HepG2 (cell line): ENCODE data around the gene SPRTN. TPM values are rescaled to one million over a fixed set of nuclear protein-coding genes. Genes with fewer than 3 reads are reported as not detected.
A peak's percentile ranks its signal among the peaks of the same experiment; 100 is the strongest.

Source experiments
- AGO2 ChIP-seq: fragments of 200-400 bp; formaldehyde crosslinking; optimal IDR thresholded peaks from 2 replicates; pipeline ENCODE3; 2017; ENCODE audit warnings: mild to moderate bottlenecking, low read depth, low read length, moderate library complexity
- GATAD2A ChIP-seq: IDR thresholded peaks from 2 replicates; pipeline ENCODE4 v1.6.1; 2016
- JDP2 ChIP-seq: sonication (generic); formaldehyde crosslinking; IDR thresholded peaks from 2 replicates; pipeline ENCODE4 v1.8.1; 2022; ENCODE audit warnings: missing genetic modification reagents, borderline replicate concordance
- KLF6 ChIP-seq: IDR thresholded peaks from 2 replicates; pipeline ENCODE4 v1.8.0; 2016; ENCODE audit warnings: missing biosample characterization, missing genetic modification reagents
- MAFK ChIP-seq, 2 experiments: IDR thresholded peaks in 1 of 2; conservative IDR thresholded peaks in 1 of 2; 2 replicates each; pipeline ENCODE4 v1.6.1; 2011; ENCODE audit warnings: improper control_type of control experiment in 2 of 2, low read length in 2 of 2
- MTA1 ChIP-seq: sonication (generic); formaldehyde crosslinking; IDR thresholded peaks from 2 replicates; pipeline ENCODE4 v1.4.0; 2020; ENCODE audit warnings: missing genetic modification reagents, mild to moderate bottlenecking, borderline replicate concordance
- MTF1 ChIP-seq: sonication (generic); formaldehyde crosslinking; IDR thresholded peaks from 2 replicates; pipeline ENCODE4 v1.5.0; 2020; ENCODE audit warnings: missing genetic modification reagents
- NCOR1 ChIP-seq: fragments of 200-600 bp; sonication (generic); IDR thresholded peaks from 2 replicates; pipeline ENCODE4 v1.7.0; 2017; ENCODE audit warnings: antibody characterized with exemption, low read length, borderline replicate concordance
- PHB2 ChIP-seq: fragments of 450-650 bp; IDR thresholded peaks from 2 replicates; pipeline ENCODE4 v1.6.1; 2018; ENCODE audit not compliant: partially characterized antibody
- RARG ChIP-seq: sonication (generic); formaldehyde crosslinking; IDR thresholded peaks from 2 replicates; pipeline ENCODE4 v1.4.0; 2020; ENCODE audit warnings: low read depth, mild to moderate bottlenecking, missing genetic modification reagents
- RFX1 ChIP-seq: fragments of 450-650 bp; IDR thresholded peaks from 2 replicates; pipeline ENCODE4 v1.6.1; 2017
- SCMH1 ChIP-seq: sonication (generic); formaldehyde crosslinking; IDR thresholded peaks from 2 replicates; pipeline ENCODE4 v1.9.0; 2021; ENCODE audit warnings: missing genetic modification reagents, mild to moderate bottlenecking, borderline replicate concordance
- SNAPC4 ChIP-seq: sonication (generic); formaldehyde crosslinking; IDR thresholded peaks from 2 replicates; pipeline ENCODE4 v1.4.0; 2020; ENCODE audit warnings: mild to moderate bottlenecking, missing genetic modification reagents
- ZBTB20 ChIP-seq: sonication (generic); formaldehyde crosslinking; IDR thresholded peaks from 2 replicates; pipeline ENCODE4 v1.8.1; 2023; ENCODE audit warnings: missing genetic modification reagents, low read depth, mild to moderate bottlenecking, borderline replicate concordance
- ZBTB33 ChIP-seq: sonication (generic); formaldehyde crosslinking; IDR thresholded peaks from 2 replicates; pipeline ENCODE4 v1.4.0; 2020; ENCODE audit warnings: missing genetic modification reagents
- ZNF264 ChIP-seq: sonication (generic); formaldehyde crosslinking; IDR thresholded peaks from 2 replicates; pipeline ENCODE4 v1.4.0; 2020; ENCODE audit warnings: missing genetic modification reagents
- ZNF30 ChIP-seq: sonication (generic); formaldehyde crosslinking; IDR thresholded peaks from 2 replicates; pipeline ENCODE4 v1.5.0; 2020; ENCODE audit warnings: mild to moderate bottlenecking, missing genetic modification reagents
- polyA plus RNA-seq, 8 experiments: library from polyadenylated mRNA; depleted of rRNA in 3 of 8; stranded (reverse) in 7 of 8; unstranded in 1 of 8; fragments of >200 nt; fragmentation: Illumina TruSeq in 4 of 8; extraction: Trizol in 4 of 8; gene quantifications; 2 replicates each; pipeline versions ENCODE4 v1.2.1 to v1.2.3, GENCODE V29; 2011 to 2016; ENCODE audit warnings: low read depth in 4 of 8, missing spikeins in 1 of 8, mixed read lengths in 1 of 8; ENCODE audit not compliant: insufficient read depth in 1 of 8
- total RNA-seq, 5 experiments: library from RNA; depleted of rRNA; stranded (reverse); fragments of >200 nt; fragmentation: Illumina TruSeq; extraction: Trizol; gene quantifications; 2 replicates each; pipeline ENCODE4 v1.2.3, GENCODE V29; 2016; ENCODE audit warnings: low read depth in 1 of 5
- TF ChIP-seq, protein P1 (sequence below): sonication (generic); formaldehyde crosslinking; IDR thresholded peaks from 2 replicates; pipeline ENCODE4 v1.4.0; 2020; ENCODE audit warnings: mild to moderate bottlenecking, missing genetic modification reagents, borderline replicate concordance

The SPRTN gene
- total and polyA plus RNA-seq, 2 of the 13 experiments (the other 11 are each of a cell fraction or from before 2014, with no cell fraction given) = 4.2 to 15.2 TPM

DNA sequence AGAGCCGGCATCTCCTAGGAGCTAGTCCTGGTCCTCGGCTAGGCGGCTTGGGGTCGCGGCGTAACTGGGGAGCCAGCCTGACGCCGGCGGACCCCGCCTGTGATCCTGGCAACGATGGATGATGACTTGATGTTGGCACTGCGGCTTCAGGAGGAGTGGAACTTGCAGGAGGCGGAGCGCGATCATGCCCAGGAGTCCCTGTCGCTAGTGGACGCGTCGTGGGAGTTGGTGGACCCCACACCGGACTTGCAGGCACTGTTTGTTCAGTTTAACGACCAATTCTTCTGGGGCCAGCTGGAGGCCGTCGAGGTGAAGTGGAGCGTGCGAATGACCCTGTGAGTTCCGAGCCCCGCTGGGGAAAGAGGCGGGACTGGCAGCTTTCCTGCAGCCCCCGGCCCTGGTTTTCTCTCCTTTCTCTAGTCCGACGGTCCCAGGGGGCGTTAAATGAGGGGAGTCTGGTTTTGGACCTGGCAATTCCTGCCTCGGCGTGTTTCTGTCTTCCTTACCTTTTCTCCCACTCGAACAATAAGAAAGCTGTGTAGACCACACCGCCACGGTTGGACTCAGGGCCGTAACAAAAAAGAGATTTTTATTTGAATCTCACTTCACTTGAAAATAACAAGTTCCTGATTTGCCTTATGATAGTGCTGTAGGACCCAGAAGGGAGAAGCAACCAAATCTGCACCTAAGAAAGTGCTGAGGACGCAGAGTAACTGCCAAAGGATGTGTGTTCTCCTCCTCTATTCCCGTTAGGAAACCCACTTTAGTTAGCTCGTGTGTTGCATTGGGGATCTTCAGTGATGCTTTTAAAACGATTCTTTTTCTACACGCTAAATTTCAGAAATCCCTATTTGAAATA is at the start of gene SPRTN (continued):
- TF ChIP-seq ZNF264 (CRISPR knock-in tag) (0 out of 2 replicates have a peak, but pooled peaks have one; percentile 18), SCMH1 (CRISPR knock-in tag) (no peak), GATAD2A (CRISPR knock-in tag) (no peak), MTA1 (CRISPR knock-in tag) (no peak), PHB2 (no peak), AGO2 (no peak), MTF1 (CRISPR knock-in tag) (no peak), SNAPC4 (CRISPR knock-in tag) (peak; percentile 65; the same call in 1 of the 2 replicates), ZNF30 (CRISPR knock-in tag) (no peak), KLF6 (peak; percentile 3; the same call in 1 of the 2 replicates), NCOR1 (no peak), RFX1 (no peak), JDP2 (CRISPR knock-in tag) (no peak), ZBTB33 (no peak), RARG (CRISPR knock-in tag) (no peak), MAFK (conservative IDR thresholded peaks at IDR 0.05 in 1 of 2, IDR thresholded peaks at IDR 0.05 in 1 of 2; ENCODE audit: low read length in 2 of 2) (no peak), ZBTB20 (CRISPR knock-in tag) (no peak)
- TF ChIP-seq, protein P1, sequence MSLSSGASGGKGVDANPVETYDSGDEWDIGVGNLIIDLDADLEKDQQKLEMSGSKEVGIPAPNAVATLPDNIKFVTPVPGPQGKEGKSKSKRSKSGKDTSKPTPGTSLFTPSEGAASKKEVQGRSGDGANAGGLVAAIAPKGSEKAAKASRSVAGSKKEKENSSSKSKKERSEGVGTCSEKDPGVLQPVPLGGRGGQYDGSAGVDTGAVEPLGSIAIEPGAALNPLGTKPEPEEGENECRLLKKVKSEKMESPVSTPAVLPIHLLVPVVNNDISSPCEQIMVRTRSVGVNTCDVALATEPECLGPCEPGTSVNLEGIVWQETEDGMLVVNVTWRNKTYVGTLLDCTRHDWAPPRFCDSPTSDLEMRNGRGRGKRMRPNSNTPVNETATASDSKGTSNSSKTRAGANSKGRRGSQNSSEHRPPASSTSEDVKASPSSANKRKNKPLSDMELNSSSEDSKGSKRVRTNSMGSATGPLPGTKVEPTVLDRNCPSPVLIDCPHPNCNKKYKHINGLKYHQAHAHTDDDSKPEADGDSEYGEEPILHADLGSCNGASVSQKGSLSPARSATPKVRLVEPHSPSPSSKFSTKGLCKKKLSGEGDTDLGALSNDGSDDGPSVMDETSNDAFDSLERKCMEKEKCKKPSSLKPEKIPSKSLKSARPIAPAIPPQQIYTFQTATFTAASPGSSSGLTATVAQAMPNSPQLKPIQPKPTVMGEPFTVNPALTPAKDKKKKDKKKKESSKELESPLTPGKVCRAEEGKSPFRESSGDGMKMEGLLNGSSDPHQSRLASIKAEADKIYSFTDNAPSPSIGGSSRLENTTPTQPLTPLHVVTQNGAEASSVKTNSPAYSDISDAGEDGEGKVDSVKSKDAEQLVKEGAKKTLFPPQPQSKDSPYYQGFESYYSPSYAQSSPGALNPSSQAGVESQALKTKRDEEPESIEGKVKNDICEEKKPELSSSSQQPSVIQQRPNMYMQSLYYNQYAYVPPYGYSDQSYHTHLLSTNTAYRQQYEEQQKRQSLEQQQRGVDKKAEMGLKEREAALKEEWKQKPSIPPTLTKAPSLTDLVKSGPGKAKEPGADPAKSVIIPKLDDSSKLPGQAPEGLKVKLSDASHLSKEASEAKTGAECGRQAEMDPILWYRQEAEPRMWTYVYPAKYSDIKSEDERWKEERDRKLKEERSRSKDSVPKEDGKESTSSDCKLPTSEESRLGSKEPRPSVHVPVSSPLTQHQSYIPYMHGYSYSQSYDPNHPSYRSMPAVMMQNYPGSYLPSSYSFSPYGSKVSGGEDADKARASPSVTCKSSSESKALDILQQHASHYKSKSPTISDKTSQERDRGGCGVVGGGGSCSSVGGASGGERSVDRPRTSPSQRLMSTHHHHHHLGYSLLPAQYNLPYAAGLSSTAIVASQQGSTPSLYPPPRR = no peak
